Right kidney (tissue), 9 donors: ENCODE data around the gene SYNDIG1.

Source experiments
- DNase-seq: peaks from one replicate; pipeline ENCODE4 v3.0.0-alpha.2; 2016
- long read RNA-seq, 8 donors: transcript quantifications; one replicate each; lab custom pipeline, GENCODE V29; 2026

Gene SYNDIG1
- long read RNA-seq, donor 1, partial matches to known transcripts = 0 of 3 reads
- long read RNA-seq, donor 1, other reads (novel, unspliced or antisense) = 0 of 3 reads
- long read RNA-seq, donor 2, partial matches to known transcripts = 0 of 2 reads
- long read RNA-seq, donor 2, other reads (novel, unspliced or antisense) = 0 of 2 reads
- long read RNA-seq, donor 3 = 0 reads
- long read RNA-seq, donor 4, partial matches to known transcripts = 0 of 2 reads
- long read RNA-seq, donor 4, other reads (novel, unspliced or antisense) = 0 of 2 reads
- long read RNA-seq, donor 5, partial matches to known transcripts = 0 of 1 reads
- long read RNA-seq, donor 5, other reads (novel, unspliced or antisense) = 0 of 1 reads
- long read RNA-seq, donor 6, partial matches to known transcripts = 9 of 10 reads
- long read RNA-seq, donor 6, other reads (novel, unspliced or antisense) = 0 of 10 reads
- long read RNA-seq, donor 7, transcript SYNDIG1-201 (4 exons, 2,522 nt) = major isoform, 8 of 13 reads
- long read RNA-seq, donor 7, partial matches to known transcripts = 5 of 13 reads
- long read RNA-seq, donor 7, other reads (novel, unspliced or antisense) = 0 of 13 reads
- long read RNA-seq, donor 8, partial matches to known transcripts = 0 of 4 reads
- long read RNA-seq, donor 8, other reads (novel, unspliced or antisense) = 0 of 4 reads

DNA sequence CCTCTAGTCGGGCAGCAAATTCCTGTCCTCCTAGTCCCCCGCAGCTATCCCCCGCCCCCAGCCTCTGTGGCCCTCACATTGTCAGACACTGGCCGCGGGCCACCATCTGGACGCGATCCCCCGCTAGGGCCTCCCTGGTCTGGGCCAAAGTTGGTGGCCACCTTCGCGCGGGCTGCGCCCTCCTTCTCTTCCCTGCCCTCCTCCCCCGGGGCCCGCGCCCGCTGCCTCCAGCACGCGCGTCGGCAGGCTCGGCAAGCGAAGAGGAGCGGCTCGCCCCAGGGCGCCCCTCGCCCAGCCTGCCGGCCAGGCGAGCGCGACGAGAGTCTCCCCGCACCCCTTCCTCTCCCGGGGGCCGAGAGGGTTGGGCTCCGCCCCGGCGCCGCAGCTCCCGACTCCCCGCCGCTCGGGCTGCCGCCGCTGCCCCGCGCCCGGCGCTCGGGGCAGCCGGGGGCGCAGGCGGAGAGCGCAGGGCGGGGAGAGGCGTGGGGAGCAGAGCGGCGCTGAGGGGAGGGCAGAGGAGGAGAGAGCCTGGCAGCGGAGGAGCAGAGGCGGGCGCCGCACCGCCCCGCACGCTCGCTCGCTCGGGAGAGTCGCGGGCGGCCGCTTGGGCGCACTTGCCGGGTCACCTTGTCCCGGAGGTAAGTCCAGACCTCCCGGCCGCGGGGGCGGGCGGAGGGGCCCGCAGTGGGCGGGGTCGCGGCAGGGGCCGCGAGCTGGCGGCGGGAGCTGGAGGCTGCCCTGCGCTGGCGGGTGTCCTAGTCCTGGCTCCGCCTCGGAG is at the start of gene SYNDIG1:
SYNDIG1 (plus strand) TSS at position 514 of the 778 bp plus-strand sequence. CDS start 73,469 bp downstream, outside the sequence.
- DNase-seq = peak; percentile 85

DNA sequence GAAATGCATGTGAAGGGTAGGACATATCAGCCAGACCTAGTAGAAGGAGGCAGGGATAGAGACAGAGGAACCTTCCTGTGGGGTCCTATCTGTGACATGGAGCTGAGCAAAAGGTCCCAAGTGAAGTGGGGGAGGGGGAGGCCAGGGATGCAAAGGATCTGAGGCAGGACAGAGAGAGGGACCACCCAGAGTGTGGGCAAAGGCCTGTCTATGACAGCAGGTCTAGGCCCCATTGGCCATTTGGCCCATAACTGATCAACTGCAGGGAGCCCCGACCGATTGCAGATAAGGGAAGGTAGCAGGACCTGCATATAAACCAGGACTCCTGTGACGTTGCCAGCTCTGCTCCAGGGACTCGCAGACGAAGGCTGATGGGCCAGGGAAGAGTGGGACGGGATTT is 49.6 kb upstream of the SYNDIG1 start:
- no peak for DNase-seq

DNA sequence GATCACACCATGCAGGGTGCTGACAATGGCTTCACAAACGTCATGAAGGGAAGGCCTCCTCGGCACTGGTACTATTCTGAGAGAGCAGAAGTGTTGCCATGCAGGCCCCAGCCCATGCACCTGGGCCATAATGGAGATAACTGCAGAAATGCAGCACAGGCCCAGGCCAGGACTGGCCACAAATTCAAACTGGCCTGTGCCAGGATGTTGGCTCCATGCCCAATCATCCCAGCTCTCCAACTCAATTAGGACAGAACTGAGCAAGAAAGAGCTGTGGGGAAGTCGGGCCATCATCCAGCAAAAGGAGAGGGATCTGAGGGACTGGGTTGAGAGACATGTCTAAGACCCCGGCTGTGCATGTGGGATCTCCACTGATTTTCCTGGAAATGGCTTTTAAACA is 48.9 kb upstream of the SYNDIG1 start:
- DNase-seq = no peak

DNA sequence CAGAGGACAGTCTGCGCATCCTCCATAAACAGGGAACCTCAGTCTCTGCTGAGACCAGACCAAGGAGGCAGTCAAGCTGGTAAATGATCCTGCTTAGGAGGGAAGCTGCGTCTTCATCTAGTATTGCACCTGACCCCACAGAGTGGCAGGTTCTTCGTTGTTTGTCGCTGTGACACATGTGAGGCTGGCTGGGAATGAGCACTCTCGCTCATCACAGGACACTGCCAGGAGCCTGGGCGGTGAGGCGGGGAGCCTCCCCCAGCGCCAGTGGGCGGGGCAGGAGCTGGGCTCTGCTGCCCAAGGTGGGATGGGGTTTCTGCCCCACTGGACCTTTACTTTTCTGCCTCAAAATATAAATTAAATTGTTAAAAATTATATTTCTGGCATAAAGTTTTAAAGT is 48.4 kb upstream of the SYNDIG1 start:
- no peak for DNase-seq

DNA sequence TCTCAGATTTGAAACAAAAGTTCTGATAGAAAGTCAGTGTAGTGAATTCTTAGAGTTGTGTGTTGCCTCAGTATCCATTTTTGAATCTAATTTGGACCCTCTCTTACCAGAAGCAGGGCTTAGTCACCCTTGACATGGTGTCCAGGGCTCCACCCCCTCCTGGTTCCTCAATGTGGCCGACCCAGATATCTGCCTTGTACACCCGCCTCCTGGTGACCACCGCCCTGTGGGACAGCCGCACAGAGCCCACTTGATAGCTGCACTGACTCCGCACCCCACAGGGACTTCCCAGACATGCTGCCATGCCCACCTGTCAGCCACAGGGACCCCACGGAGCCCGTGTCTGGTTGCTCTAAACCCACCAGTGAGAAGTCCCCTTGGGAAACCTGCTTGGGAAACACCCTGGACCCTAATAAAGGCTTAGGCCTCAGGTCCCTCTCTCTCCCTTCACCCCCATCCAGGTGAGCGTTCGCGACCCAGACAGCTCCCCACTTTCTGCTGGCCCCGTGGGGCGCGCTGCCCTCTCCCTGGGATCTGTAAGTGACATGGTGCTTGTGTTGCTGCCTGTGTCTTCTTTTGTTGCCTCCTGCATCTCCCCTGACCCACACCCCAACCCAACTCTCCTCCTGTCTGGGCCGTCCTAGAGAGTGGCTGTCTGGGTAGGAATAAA is 47.2 kb upstream of the SYNDIG1 start:
- DNase-seq = no peak

DNA sequence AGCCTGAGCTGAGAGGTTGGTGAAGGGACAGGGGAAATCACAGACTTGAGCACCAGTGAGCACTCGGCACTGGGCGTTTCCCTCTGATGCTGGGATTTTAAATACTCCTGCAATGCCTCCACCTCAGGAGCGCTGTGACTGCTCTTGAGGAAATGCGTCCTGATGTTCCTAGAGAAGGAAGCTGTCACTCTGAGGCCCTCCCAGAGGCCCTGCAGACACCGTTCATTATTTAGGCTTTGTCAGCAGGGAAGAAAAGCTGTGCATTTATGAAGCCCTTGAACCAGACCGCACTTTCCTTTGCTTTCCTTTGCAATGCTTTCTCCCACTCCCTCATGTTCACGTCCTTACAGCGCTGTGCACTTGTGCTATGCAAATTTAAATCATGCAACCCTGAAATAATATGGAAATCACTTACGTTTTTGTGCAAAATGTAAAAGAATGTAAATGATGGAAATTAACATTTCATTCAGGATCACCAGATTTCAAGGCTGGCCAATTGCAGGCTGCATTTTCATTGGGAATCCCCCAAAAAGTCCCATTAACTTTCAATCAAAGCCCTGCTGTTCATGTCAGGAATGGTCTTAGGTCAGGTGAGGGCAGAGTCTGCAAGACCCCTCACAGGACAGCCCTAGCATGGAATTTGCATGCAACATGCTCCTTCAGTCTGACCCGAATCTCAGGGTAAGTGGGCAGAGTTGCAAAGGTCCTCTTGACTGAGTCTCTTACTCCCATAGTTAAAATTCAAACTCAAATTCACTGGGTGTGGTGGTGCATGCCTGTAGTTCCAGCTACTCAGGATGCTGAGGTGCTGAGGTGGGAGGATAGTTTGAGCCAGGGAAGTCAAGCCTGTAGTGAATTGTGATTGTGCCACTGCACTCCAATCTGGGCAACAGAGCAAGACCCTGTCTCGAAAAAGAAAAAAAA is 45.8 kb upstream of the SYNDIG1 start:
- no peak for DNase-seq

DNA sequence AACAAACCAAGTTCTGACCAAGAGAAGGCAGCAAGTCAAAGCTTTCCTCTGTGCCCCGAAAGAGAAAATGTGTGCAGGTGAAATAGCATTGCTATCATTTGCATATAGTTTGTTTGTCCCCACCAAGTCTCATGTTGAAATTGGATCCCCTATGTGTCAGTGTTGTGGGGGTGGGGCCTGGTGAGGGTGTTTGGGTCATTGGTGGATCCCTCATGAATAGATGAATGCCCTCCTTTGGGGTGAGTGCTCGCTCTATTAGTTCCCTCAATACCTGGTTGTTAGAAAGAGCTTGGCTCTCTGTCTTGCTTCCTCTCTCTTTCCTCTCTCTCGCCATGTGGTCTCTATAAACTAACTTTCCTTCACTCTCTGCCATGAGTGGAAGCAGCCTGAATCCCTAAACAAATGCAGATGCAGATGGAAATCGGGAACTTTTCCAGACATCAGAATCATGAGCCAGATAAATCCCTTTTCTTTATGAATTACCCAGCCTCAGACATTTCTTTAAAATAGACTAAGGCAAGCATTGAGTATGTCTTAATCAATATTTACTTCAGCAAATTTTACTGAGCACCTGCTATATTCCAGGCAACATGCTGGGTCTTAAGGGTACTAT is 43.8 kb upstream of the SYNDIG1 start:
- no peak for DNase-seq

DNA sequence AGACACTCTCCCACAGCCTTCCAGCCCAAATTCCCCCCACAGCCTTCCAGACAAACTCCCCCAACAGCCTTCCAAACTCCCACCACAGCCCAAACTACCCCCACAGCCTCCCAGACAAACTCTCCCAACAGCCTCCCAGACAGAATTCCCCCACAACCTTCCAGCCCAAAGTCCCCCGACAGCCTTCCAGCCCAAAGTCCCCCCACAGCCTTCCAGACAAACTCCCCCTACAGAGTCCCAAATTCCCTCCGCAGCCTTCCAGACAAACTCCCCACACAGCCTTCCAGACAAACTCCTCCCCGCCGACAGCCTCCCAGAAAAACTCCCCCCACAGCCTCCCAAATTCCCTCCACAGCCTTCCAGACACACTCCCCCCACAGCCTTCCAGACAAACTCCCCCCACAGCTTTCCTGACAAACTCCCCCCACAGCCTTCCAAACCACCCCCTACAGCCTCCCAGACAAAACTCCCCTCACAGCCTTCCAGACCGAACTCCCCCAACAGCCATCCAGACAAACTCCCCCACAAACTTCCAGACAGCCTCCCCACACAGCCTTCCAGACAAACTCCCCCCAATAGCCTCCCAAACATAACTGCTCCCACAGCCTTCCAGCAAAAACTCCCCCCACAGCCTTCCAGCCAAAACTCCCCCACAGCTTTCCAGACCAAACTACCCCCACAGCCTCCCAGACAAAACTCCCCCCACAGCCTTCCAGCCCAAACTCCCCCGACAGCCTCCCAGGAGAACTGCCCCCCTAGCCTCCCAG is 38.0 kb upstream of the SYNDIG1 start:
- no peak for DNase-seq

DNA sequence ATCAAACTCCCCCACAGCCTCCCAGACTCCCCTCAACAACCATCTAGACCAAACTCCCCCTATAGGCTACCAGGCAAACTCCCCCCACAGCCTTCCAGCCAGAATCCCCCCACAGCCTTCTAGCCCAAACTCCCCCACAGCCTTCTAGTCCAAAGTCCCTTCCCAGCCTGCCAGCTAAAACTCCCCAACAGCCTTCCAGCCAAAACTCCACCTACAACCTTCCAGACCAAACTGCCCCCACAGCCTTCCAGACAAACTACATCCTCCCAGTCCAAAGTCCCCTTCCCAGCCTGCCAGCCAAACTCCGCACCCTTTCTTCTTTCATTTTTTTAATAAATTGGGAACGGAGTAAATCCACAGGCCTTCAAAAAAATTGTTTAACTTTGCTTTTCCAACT is 37.4 kb upstream of the SYNDIG1 start:
- no peak for DNase-seq

DNA sequence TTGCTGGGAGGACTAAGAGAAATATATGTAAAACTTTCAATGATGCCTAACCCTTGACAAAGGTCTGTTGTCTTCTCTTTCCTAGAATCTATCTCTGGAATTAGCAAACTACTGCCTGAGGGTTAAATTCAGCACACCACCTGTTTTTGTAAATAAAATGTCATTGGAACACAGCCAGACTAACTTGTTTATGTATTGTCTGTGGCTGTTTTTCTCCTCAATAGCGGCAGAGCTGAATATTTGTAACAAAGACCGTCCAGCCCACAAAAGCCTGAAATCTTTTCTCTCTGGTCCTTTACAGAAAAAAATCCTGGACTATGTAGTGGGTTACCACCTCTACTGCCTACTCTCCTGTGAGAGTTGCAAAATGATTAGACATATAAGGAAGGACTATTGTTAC is 33.3 kb upstream of the SYNDIG1 start:
- no peak for DNase-seq

DNA sequence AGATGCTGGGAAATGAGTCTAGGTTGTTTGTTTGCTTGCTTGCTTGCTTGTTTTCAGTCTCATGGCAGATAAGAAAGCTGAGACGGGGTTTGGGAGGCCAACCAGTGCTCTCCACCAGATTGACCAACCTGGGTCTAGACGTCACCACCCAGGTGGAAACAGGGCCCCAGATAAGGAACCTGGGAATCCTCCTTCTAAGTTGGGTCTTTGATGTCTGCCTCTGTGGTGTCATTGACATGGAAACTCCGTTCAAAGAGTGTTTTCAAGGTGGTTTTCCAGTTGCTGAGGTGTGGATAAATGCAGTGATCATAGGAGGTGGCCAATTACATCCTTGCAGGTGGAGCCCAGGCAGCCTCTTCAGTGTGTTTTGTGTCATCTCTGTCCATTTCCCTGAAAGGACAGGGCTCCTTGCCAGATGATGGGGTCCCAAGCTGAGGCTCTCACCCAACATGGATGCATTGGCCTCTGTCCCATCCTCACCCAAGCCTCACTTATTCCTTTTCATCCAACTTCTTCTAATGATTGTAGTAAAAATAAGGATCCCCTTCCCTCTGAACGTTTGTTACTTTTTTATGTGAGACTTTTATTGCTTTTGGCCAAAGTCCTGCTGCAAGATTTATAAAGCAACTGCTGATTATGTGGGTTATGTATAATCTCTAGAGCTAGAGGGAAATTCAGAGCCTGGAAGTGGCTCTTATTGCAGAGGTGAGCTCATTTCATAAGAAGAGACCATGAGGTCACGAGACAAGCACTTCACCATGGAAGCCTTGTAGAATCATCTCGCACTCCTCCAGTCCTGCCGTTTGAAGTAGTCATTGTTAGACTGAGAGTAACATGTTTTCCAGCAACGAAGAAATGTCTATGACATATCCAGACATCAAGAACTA is 32.0 kb upstream of the SYNDIG1 start:
- no peak for DNase-seq

DNA sequence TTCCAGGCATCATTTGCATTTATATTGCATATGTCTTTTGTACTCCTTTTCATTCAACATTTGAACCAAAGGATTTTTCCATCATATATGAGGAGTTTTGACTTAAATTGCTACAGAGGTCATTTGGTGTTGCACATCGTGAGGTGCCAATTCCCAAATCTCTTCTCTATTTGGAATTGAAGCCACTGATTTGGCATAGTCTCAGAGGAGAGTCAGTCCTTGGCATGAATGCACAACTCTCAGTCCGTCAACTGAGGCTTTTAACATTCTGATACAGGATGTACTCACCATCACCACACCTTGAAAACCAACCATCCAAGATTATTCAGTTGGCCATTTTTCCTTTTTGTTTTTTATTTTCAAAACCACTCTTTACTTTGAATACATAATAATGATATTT is 31.1 kb upstream of the SYNDIG1 start:
- no peak for DNase-seq

DNA sequence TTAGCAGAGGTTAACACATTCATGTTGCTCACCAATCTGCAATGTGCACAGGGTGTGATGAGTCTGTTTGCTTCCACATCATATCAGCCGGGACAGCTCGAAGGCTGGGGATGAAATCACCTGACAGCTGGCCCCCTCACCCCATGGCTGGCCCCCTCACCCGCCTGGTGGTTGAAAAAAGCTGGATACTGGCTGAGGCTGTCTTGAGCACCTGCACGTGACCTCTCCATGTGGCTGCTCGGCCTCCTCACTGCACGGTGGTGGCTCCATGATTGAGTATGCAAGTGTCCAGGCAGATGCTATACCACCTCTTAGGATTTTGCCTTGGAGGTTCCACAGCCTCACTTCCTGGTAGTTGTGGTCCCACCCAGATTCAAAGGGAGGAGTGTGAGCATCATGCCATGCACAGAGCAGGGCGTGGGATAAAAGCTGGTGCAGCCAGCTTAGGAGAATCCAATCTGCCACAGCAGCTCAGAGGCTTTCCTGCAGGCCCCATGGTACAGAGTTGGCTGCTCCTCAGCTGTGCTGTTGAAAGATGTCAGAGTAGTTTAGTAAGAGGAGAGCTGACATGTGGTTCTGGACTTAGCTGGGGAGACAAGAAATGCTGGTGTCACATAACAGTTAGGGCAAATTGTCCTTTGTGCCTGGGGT is 29.6 kb upstream of the SYNDIG1 start:
- no peak for DNase-seq

DNA sequence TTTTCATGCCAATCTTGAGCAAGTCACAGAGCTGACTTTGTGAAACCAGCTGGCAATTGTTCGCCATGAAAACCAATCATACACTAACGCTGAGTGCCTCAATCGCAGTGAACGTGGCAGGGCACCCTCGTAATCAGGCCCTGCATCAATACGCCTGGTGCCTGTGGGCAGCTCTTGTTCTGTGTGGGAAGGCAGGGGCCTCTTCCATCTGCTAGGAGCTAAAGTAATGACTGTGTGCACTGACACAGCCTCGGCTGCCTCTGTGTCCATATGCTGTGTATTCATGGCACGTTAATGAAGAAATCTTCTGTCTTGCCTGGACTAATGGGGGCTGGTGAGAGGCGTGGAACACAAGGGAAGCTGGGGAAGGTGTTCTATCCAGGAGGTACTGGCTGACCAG is 27.8 kb upstream of the SYNDIG1 start:
- DNase-seq = no peak

DNA sequence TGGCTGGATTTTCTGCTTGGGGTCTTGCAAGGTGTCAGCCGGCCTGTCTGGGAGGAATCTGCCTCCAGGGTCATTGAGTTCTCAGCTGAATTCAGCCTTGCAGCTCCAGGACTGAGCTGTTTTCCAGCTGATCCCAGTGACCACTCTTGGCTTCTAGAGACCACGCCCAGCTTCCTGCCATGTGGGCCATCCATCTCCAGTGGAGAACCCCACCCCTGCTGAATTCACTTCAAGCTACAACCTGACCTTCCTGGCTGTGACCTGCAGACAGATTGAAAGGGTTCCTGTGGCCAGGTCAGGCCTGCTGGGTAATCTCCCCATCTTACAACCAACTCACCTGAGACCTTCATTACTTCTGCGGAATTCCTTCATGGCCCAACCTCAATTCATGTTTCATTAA is 26.5 kb upstream of the SYNDIG1 start:
- DNase-seq = no peak

DNA sequence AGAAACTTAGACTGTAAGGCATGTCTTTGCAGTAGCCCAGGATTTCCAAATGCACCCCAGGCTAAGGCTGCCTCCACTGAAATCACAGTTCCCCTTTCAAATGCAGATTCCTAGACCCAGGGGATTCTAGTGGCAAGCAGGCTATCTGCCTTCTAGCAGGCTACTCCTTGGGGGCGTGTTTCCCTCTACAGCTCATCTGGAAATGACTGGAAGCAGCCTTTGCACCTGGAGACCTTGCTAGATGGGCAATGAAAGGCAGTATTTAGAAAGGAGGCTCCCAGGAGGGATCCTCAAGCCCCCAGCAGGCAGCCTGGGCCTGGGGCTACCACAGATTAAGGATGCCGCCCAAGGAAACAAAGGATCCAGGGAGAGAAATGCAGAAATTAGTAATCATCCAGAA is 26.0 kb upstream of the SYNDIG1 start:
- DNase-seq = no peak

DNA sequence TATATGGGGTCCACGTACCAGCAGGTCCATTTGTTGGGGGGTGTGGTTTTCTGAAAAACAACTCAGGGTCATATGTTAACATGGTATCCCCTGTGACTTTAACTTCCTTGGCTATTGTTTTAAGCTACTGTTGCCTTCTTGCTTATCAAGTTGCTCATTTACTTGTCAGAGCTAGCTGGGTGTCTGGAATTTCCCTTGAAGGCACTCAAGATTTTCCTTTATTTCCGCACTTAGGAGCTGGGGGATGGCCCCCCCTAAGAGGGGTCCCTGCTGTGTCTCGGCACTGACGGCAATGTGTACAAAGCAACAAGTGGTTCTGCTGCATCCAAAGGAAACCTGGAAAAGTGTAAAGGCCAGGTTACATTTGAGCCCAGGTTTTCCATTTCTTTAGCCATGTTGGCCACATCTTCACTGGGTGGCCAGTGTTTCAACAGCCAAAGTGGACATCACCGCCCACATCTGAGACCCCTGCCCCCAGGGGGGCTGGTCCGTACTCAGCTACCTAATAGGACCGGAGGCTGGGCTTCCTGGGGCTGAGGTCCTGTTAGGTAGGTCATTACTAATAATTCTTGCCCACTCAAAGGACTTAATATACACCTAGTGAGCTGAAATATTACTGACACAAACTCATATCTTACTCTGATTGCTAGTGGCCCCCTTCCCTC is 24.8 kb upstream of the SYNDIG1 start:
- DNase-seq = no peak
